A172 (cell line): ENCODE measurements around the gene INPP4B. TPM values are rescaled to one million over a fixed set of nuclear protein-coding genes. Genes with fewer than 3 reads are reported as not detected.

Experiments used
- DNase-seq: peaks from one replicate; pipeline ENCODE4 v3.0.0-alpha.2; 2015; ENCODE audit warnings: low spot score
- total RNA-seq: library from RNA; depleted of rRNA; stranded (reverse); fragments of >200 nt; shearing (Covaris generic); gene quantifications from 2 replicates; pipeline ENCODE4 v1.2.3, GENCODE V29; 2014

Gene INPP4B
- total RNA-seq, 1 experiment from 2014 or later, result 31.8 TPM

- no peak for DNase-seq
Measured at GRCh38 chr4:141999446-142000143, 846.5 kb downstream of the INPP4B start.

GRCh38 chr4:141995056-141995455, 851.0 kb downstream of the INPP4B start:
- no peak for DNase-seq

GRCh38 chr4:141977433-141977832, 868.7 kb downstream of the INPP4B start:
- DNase-seq, result no peak
